ENCODE measurements around the gene ACTL10. TPM values are rescaled to one million over a fixed set of nuclear protein-coding genes. Genes with fewer than 3 reads are reported as not detected.
A peak's percentile ranks its signal among the peaks of the same experiment; 100 is the strongest.
"Not testable (repeated sequence)": the region's sequence is repeated elsewhere in the genome, so short reads cannot be mapped to it uniquely, and the experiment has no call there.

Gene ACTL10
- total RNA-seq, 1 donor from 2014 or later, result 1.1 TPM

GRCh38 chr20:33694639-33695012 is 27.9 kb downstream of the ACTL10 start:
- DNase-seq (ENCODE audit: low read depth) (no peak), FAIRE-seq (no peak)
- H4K20me1 ChIP-seq (ENCODE audit: insufficient read depth, low read length), result no peaks in the 10 kb centered on the region
- no peak overlapping the region for H2AFZ ChIP-seq (ENCODE audit: low read depth, low read length)
- H3K27me3 ChIP-seq (ENCODE audit: insufficient read depth, low read length), result no peaks in the 10 kb centered on the region
- H3K4me1 ChIP-seq (ENCODE audit: insufficient read depth, low read length), result peaks cover 7% of the 10 kb centered on the region
- Mint-ChIP-seq H3K27ac (ENCODE audit: unreplicated experiment) (no peak overlapping the region), H3K27me3 (ENCODE audit: low read depth, unreplicated experiment) (peaks cover 5% of the 10 kb centered on the region), H3K4me1 (ENCODE audit: low read depth, unreplicated experiment) (peaks cover 10% of the 10 kb centered on the region), H3K9me3 (ENCODE audit: unreplicated experiment) (peaks cover 4% of the 10 kb centered on the region), H3K36me3 (ENCODE audit: low read depth, unreplicated experiment) (peaks cover 4% of the 10 kb centered on the region), H3K4me3 (ENCODE audit: unreplicated experiment) (no peak overlapping the region)
- H3K36me3 ChIP-seq (ENCODE audit: insufficient read depth, low read length), result no peaks in the 10 kb centered on the region
- no peak overlapping the region for H3K27ac ChIP-seq (ENCODE audit: low read depth, low read length)
- no peak overlapping the region for H3K9ac ChIP-seq (ENCODE audit: low read length)
- no peak overlapping the region for H3K4me3 ChIP-seq (ENCODE audit: insufficient read depth, low read depth, low read length)
- H3K9me3 ChIP-seq (ENCODE audit: insufficient read depth, low read depth, low read length), result no peaks in the 10 kb centered on the region
- no peaks in the 10 kb centered on the region for H3K79me2 ChIP-seq (ENCODE audit: insufficient read depth, low read length)
- H3K4me2 ChIP-seq (ENCODE audit: low read length), result no peak overlapping the region
- TF ChIP-seq EZH2 (IDR thresholded peaks at IDR 0.05; ENCODE audit: insufficient read depth, low read length) (no peak), CTCF (IDR thresholded peaks at IDR 0.05; ENCODE audit: insufficient read depth, low read depth, low read length) (no peak)

GRCh38 chr20:33696448-33696847 is 29.7 kb downstream of the ACTL10 start:
- no peak overlapping the region for H3K4me2 ChIP-seq (ENCODE audit: low read length)
- Mint-ChIP-seq H3K4me1 (ENCODE audit: low read depth, unreplicated experiment) (peaks cover 4% of the 10 kb centered on the region), H3K27me3 (ENCODE audit: low read depth, unreplicated experiment) (peaks cover 5% of the 10 kb centered on the region), H3K36me3 (ENCODE audit: low read depth, unreplicated experiment) (peaks cover 4% of the 10 kb centered on the region), H3K27ac (ENCODE audit: unreplicated experiment) (no peak overlapping the region), H3K4me3 (ENCODE audit: unreplicated experiment) (no peak overlapping the region), H3K9me3 (ENCODE audit: unreplicated experiment) (peaks cover 6% of the 10 kb centered on the region)
- H3K4me1 ChIP-seq (ENCODE audit: insufficient read depth, low read length), result peaks cover 3% of the 10 kb centered on the region
- H3K79me2 ChIP-seq (ENCODE audit: insufficient read depth, low read length), result no peaks in the 10 kb centered on the region
- no peak overlapping the region for H3K4me3 ChIP-seq (ENCODE audit: insufficient read depth, low read depth, low read length)
- H3K9me3 ChIP-seq (ENCODE audit: insufficient read depth, low read depth, low read length), result no peaks in the 10 kb centered on the region
- H3K9ac ChIP-seq (ENCODE audit: low read length), result no peak overlapping the region
- no peak for FAIRE-seq
- H3K27me3 ChIP-seq (ENCODE audit: insufficient read depth, low read length), result no peaks in the 10 kb centered on the region
- no peak overlapping the region for H3K27ac ChIP-seq (ENCODE audit: low read depth, low read length)
- DNase-seq (ENCODE audit: low read depth), result no peak
- H2AFZ ChIP-seq (ENCODE audit: low read depth, low read length), result no peak overlapping the region
- H3K36me3 ChIP-seq (ENCODE audit: insufficient read depth, low read length), result no peaks in the 10 kb centered on the region
- TF ChIP-seq CTCF (IDR thresholded peaks at IDR 0.05; ENCODE audit: insufficient read depth, low read depth, low read length) (no peak), EZH2 (IDR thresholded peaks at IDR 0.05; ENCODE audit: insufficient read depth, low read length) (no peak)
- no peaks in the 10 kb centered on the region for H4K20me1 ChIP-seq (ENCODE audit: insufficient read depth, low read length)

DNA sequence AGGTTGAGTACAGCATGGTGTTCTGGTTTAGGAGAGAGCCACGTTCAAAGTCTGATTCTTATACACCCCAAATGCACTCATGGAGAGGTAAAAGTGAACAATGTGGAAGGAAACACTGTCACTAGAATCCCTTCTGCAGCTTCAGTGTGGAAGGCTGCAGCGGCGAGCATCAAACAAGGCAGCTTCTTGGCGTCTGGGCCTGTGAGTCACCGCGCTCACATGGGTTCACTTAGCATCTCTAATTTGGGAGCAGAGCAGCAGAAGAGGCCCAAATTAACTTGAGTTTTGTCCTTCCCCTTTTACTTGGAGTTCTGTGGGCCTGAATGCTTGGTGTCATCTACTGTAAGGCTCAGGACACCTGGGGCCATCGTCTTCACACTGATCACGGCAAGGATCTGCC is 30.4 kb downstream of the ACTL10 start:
- Histone ChIP-seq H2AFZ (ENCODE audit: low read depth, low read length) (no peak overlapping the region), H3K79me2 (ENCODE audit: insufficient read depth, low read length) (no peaks in the 10 kb centered on the region), H3K4me3 (ENCODE audit: insufficient read depth, low read depth, low read length) (no peak overlapping the region), H4K20me1 (ENCODE audit: insufficient read depth, low read length) (no peaks in the 10 kb centered on the region), H3K9ac (ENCODE audit: low read length) (no peak overlapping the region), H3K27me3 (ENCODE audit: insufficient read depth, low read length) (no peaks in the 10 kb centered on the region), H3K4me1 (ENCODE audit: insufficient read depth, low read length) (peaks cover 3% of the 10 kb centered on the region), H3K4me2 (ENCODE audit: low read length) (no peak overlapping the region), H3K9me3 (ENCODE audit: insufficient read depth, low read depth, low read length) (no peaks in the 10 kb centered on the region), H3K27ac (ENCODE audit: low read depth, low read length) (no peak overlapping the region), H3K36me3 (ENCODE audit: insufficient read depth, low read length) (no peaks in the 10 kb centered on the region)
- H3K36me3 Mint-ChIP-seq (ENCODE audit: low read depth, unreplicated experiment), result peaks cover 3% of the 10 kb centered on the region
- peaks cover 11% of the 10 kb centered on the region for H3K9me3 Mint-ChIP-seq (ENCODE audit: unreplicated experiment)
- TF ChIP-seq CTCF (IDR thresholded peaks at IDR 0.05; ENCODE audit: insufficient read depth, low read depth, low read length) (no peak), EZH2 (IDR thresholded peaks at IDR 0.05; ENCODE audit: insufficient read depth, low read length) (no peak)
- H3K27me3 Mint-ChIP-seq (ENCODE audit: low read depth, unreplicated experiment), result peaks cover 8% of the 10 kb centered on the region
- H3K4me1 Mint-ChIP-seq (ENCODE audit: low read depth, unreplicated experiment), result peaks cover 4% of the 10 kb centered on the region
- no peak overlapping the region for H3K4me3 Mint-ChIP-seq (ENCODE audit: unreplicated experiment)
- peak; percentile 67 for DNase-seq (ENCODE audit: low read depth)
- H3K27ac Mint-ChIP-seq (ENCODE audit: unreplicated experiment), result no peak overlapping the region
- FAIRE-seq, result peak; percentile 85

DNA sequence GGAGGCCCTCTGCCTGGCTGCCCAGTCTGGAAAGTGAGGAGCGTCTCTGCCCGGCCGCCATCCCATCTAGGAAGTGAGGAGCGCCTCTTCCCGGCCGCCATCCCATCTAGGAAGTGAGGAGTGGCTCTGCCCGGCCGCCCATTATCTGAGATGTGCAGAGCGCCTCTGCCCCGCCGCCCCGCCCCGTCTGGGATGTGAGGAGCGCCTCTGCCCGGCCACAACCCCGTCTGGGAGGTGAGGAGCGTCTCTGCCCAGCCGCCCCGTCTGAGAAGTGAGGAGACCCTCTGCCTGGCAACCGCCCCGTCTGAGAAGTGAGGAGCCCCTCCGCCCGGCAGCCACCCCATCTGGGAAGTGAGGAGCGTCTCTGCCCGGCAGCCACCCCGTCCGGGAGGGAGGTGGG is 32.2 kb downstream of the ACTL10 start:
- H3K27me3 Mint-ChIP-seq (ENCODE audit: low read depth, unreplicated experiment); H3K36me3 Mint-ChIP-seq (ENCODE audit: low read depth, unreplicated experiment); H3K27ac ChIP-seq (ENCODE audit: low read depth, low read length); H4K20me1 ChIP-seq (ENCODE audit: insufficient read depth, low read length); H3K4me3 Mint-ChIP-seq (ENCODE audit: unreplicated experiment); H3K4me3 ChIP-seq (ENCODE audit: insufficient read depth, low read depth, low read length); H3K4me2 ChIP-seq (ENCODE audit: low read length); H3K9ac ChIP-seq (ENCODE audit: low read length); FAIRE-seq; DNase-seq (ENCODE audit: low read depth); H3K4me1 Mint-ChIP-seq (ENCODE audit: low read depth, unreplicated experiment); H3K27ac Mint-ChIP-seq (ENCODE audit: unreplicated experiment); H3K4me1 ChIP-seq (ENCODE audit: insufficient read depth, low read length); H3K9me3 ChIP-seq (ENCODE audit: insufficient read depth, low read depth, low read length); H2AFZ ChIP-seq (ENCODE audit: low read depth, low read length); H3K79me2 ChIP-seq (ENCODE audit: insufficient read depth, low read length); H3K36me3 ChIP-seq (ENCODE audit: insufficient read depth, low read length); H3K27me3 ChIP-seq (ENCODE audit: insufficient read depth, low read length): not testable (repeated sequence)
- peaks cover 12% of the 10 kb centered on the region for H3K9me3 Mint-ChIP-seq (ENCODE audit: unreplicated experiment)

All from astrocyte (in vitro differentiated cells and primary cell).